ENCODE measurements around the gene SLC39A13.

The SLC39A13 gene

GRCh38 chr11:47387944-47388696 is 20.3 kb upstream of the SLC39A13 start:
- no peak overlapping the region for H2AFZ ChIP-seq (ENCODE audit: low read length)
- H4K20me1 ChIP-seq (ENCODE audit: insufficient read depth, low read length) = no peaks in the 10 kb centered on the region
- H3K9me2 ChIP-seq (replicated peaks; ENCODE audit: insufficient read depth, low read length) = no peaks in the 10 kb centered on the region
- no peak overlapping the region for H3K9ac ChIP-seq (ENCODE audit: low read length)
- peaks cover 8% of the 10 kb centered on the region for H3K4me1 ChIP-seq (ENCODE audit: low read length)
- no peak for TF ChIP-seq EZH2 (optimal IDR thresholded peaks at IDR 0.05; ENCODE audit: low read depth, low read length)
- TF ChIP-seq, protein P1, sequence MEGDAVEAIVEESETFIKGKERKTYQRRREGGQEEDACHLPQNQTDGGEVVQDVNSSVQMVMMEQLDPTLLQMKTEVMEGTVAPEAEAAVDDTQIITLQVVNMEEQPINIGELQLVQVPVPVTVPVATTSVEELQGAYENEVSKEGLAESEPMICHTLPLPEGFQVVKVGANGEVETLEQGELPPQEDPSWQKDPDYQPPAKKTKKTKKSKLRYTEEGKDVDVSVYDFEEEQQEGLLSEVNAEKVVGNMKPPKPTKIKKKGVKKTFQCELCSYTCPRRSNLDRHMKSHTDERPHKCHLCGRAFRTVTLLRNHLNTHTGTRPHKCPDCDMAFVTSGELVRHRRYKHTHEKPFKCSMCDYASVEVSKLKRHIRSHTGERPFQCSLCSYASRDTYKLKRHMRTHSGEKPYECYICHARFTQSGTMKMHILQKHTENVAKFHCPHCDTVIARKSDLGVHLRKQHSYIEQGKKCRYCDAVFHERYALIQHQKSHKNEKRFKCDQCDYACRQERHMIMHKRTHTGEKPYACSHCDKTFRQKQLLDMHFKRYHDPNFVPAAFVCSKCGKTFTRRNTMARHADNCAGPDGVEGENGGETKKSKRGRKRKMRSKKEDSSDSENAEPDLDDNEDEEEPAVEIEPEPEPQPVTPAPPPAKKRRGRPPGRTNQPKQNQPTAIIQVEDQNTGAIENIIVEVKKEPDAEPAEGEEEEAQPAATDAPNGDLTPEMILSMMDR (IDR thresholded peaks at IDR 0.05; ENCODE audit: low read length) = no peak
- TF ChIP-seq EZH2phosphoT487 (IDR thresholded peaks at IDR 0.05; ENCODE audit: low read length) = no peak
- H3K27ac ChIP-seq (ENCODE audit: low read length) = no peak overlapping the region
- H3K27me3 ChIP-seq (replicated peaks; ENCODE audit: insufficient read depth, low read length) = no peaks in the 10 kb centered on the region
- no peaks in the 10 kb centered on the region for H3K36me3 ChIP-seq (replicated peaks; ENCODE audit: insufficient read depth, low read length)
- H3K4me2 ChIP-seq (ENCODE audit: low read depth, low read length) = no peak overlapping the region
- H3K4me3 ChIP-seq (ENCODE audit: low read length) = no peak overlapping the region
- no peaks in the 10 kb centered on the region for H3F3A ChIP-seq (ENCODE audit: insufficient read depth, low read length)
- no peak for DNase-seq
- no peaks in the 10 kb centered on the region for H3K9me3 ChIP-seq (replicated peaks; ENCODE audit: insufficient read depth, low read length)
- no peaks in the 10 kb centered on the region for H3K79me2 ChIP-seq (ENCODE audit: low read length)

GRCh38 chr11:47388697-47389576 is 19.5 kb upstream of the SLC39A13 start:
- Histone ChIP-seq H3K4me1 (ENCODE audit: low read length) (peaks cover 16% of the 10 kb centered on the region), H3K27me3 (replicated peaks; ENCODE audit: insufficient read depth, low read length) (no peaks in the 10 kb centered on the region), H2AFZ (ENCODE audit: low read length) (no peak overlapping the region), H3K4me2 (ENCODE audit: low read depth, low read length) (no peak overlapping the region), H3K36me3 (replicated peaks; ENCODE audit: insufficient read depth, low read length) (no peaks in the 10 kb centered on the region), H3K9me3 (replicated peaks; ENCODE audit: insufficient read depth, low read length) (no peaks in the 10 kb centered on the region), H4K20me1 (ENCODE audit: insufficient read depth, low read length) (no peaks in the 10 kb centered on the region), H3K79me2 (ENCODE audit: low read length) (no peaks in the 10 kb centered on the region), H3F3A (ENCODE audit: insufficient read depth, low read length) (no peaks in the 10 kb centered on the region), H3K9me2 (replicated peaks; ENCODE audit: insufficient read depth, low read length) (no peaks in the 10 kb centered on the region), H3K9ac (ENCODE audit: low read length) (no peak overlapping the region), H3K4me3 (ENCODE audit: low read length) (no peak overlapping the region), H3K27ac (ENCODE audit: low read length) (no peak overlapping the region)
- TF ChIP-seq EZH2 (optimal IDR thresholded peaks at IDR 0.05; ENCODE audit: low read depth, low read length) (no peak), EZH2phosphoT487 (IDR thresholded peaks at IDR 0.05; ENCODE audit: low read length) (no peak)
- TF ChIP-seq, protein P1 (IDR thresholded peaks at IDR 0.05; ENCODE audit: low read length) = no peak
- DNase-seq = no peak

DNA sequence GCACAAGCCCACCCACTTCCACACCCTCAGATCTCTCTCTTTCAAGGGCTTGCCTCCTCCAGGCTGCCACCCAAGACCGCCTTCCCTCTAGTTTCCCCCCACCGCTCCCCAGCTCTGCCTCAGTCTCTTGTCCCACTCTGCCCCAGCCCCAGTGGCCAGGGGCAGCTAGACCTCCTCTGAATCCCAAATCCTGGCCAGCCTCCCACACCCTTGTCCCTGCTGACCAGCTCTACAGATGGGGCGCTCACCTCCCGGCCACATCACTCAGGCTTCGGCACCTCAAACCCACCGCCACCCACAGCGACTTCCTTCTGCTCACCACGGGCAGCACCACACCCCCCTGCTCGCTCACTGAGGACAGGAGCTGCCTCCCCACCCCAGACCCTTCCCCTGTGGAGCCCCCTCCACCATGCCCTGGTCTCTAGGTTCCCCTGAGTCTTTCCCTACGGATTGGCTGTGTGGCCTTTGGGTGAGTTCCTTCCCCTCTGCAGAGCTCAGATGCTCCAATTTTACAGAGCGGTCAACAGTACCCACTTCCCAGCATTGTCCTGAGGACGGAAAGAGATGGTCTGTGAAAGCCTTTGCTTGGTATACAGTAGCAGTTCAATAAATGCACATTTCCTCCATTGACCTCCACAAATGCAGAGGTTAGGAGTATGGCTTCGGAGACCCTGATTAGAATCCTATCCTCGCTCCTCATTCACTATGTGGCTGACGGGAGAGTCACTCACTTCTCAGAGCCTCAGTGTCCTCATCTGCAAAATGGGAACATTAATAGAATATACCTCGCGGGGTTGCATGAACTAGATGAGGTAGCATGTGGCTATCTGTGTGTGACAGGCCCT is 18.6 kb upstream of the SLC39A13 start:
- Histone ChIP-seq H3K9me3 (replicated peaks; ENCODE audit: insufficient read depth, low read length) (no peaks in the 10 kb centered on the region), H3K79me2 (ENCODE audit: low read length) (no peaks in the 10 kb centered on the region), H3K4me3 (ENCODE audit: low read length) (no peak overlapping the region), H3K9ac (ENCODE audit: low read length) (no peak overlapping the region), H2AFZ (ENCODE audit: low read length) (no peak overlapping the region), H3K4me1 (ENCODE audit: low read length) (peaks cover 24% of the 10 kb centered on the region), H3K9me2 (replicated peaks; ENCODE audit: insufficient read depth, low read length) (no peaks in the 10 kb centered on the region), H4K20me1 (ENCODE audit: insufficient read depth, low read length) (no peaks in the 10 kb centered on the region), H3K36me3 (replicated peaks; ENCODE audit: insufficient read depth, low read length) (no peaks in the 10 kb centered on the region), H3F3A (ENCODE audit: insufficient read depth, low read length) (no peaks in the 10 kb centered on the region), H3K4me2 (ENCODE audit: low read depth, low read length) (no peak overlapping the region), H3K27me3 (replicated peaks; ENCODE audit: insufficient read depth, low read length) (no peaks in the 10 kb centered on the region), H3K27ac (ENCODE audit: low read length) (no peak overlapping the region)
- TF ChIP-seq, protein P1 (IDR thresholded peaks at IDR 0.05; ENCODE audit: low read length) = no peak
- TF ChIP-seq EZH2phosphoT487 (IDR thresholded peaks at IDR 0.05; ENCODE audit: low read length) (no peak), EZH2 (optimal IDR thresholded peaks at IDR 0.05; ENCODE audit: low read depth, low read length) (no peak)
- no peak for DNase-seq
